Urothelium cell line (cell line): ENCODE data around the gene POLD1.
"Not testable (repeated sequence)": the region's sequence is repeated elsewhere in the genome, so short reads cannot be mapped to it uniquely, and the experiment has no call there.

ENCODE experiments used
- DNase-seq: peaks from one replicate; pipeline ENCODE4 v3.0.0; 2011; ENCODE audit warnings: low spot score, mixed read lengths
- FAIRE-seq: peaks from 2 replicates; lab custom pipeline; 2011; peaks lifted over from hg19 to GRCh38; lab: Jason Lieb, UNC

The POLD1 gene

DNA sequence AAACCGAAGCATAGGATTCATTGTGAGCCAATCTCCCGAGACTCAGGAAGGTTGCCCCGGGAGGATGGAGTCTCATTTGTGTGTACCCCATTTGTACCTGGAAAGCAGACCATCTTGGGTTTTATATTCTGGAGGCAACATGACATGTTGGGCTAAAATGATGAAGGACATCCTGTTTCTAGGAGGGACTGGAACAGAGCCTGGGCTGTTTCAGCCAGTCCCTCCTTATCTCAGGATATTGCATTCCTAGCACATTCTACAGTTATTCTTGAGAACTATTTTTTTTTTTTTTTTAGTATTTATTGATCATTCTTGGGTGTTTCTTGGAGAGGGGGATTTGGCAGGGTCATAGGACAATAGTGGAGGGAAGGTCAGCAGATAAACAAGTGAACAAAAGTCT lies 6.1 kb downstream of the POLD1 start:
- DNase-seq, FAIRE-seq: not testable (repeated sequence)

DNA sequence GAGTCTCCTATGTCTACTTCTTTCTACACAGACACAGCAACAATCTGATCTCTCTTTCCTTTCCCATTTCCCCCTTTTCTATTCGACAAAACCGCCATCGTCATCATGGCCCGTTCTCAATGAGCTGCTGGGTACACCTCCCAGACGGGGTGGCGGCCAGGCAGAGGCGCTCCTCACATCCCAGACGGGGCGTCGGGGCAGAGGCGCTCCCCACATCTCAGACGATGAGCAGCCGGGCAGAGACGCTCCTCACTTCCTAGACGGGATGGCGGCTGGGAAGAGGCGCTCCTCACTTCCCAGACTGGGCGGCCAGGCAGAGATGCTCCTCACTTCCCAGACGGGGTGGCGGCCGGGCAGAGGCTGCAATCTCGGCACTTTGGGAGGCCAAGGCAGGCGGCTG lies 6.8 kb downstream of the POLD1 start:
- not testable (repeated sequence) for DNase-seq, FAIRE-seq

DNA sequence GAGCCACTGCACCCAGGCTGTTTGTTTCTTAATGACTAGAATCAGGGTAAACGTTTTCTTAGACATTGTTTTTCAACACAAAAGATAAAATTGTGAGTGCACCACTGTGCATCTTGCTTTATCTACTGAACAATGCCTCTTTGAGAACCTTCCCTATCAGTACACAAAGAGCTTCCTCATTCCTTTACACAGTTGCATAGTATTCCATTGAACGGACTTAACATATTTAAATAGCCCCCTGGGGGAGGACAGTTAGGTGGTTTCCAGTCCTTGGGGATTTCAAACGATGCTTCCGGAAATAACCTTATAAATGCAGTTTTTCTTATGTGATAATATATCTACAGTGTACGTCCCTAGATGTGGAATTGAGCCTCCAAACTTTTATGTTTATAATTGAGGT lies 8.6 kb downstream of the POLD1 start:
- DNase-seq (no peak), FAIRE-seq (no peak)

DNA sequence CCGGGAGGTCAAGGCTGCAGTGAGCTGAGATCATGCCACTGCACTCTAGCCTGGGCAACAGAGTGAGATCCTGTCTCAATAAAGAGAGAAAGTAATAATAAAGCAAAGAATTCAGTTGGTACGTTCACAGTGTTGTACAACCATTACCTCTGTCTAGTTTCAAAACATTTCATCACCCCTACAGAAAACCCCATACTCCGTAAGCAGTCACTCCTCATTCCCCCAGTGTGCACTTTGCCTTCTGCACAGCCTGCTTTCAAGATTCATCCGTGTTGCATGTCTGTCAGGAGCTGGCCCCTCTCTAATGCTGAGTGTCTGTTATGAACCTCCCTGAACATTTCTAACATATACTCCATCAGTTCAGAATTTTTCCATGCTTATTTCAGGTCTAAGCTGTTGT lies 9.4 kb downstream of the POLD1 start:
- FAIRE-seq (no peak), DNase-seq (no peak)

GRCh38 chr19:50394017-50394416 lies 9.9 kb downstream of the POLD1 start:
- no peak for FAIRE-seq

DNA sequence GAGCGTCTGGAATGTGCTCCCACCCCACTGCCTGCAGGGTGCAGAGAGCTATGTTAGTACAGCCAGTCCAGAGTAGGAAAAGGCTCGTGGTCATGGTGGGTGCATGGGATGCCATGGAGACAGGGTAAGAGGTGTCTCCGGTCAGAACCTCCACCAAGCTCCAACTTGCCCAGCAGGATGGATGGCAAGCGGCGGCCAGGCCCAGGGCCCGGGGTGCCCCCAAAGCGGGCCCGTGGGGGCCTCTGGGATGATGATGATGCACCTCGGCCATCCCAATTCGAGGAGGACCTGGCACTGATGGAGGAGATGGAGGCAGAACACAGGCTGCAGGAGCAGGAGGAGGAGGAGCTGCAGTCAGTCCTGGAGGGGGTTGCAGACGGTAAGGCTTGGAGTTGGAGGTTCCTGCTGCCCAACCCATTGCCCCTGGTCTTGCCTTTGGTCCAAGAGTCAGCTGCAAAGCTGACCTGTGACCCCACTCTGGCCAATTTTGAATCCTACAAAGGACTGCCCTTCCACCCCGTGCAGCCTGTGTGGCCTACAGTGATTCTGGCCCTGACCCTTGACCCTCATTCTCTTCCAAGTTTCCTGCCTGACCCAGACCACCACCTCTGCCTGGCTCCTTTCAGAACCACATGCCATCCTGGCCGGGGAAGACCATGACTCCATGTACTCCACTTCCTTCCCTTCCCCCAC lies 14.7 kb downstream of the POLD1 start:
- FAIRE-seq, result no peak
- DNase-seq, result no peak

More at GRCh38 chr19:50394017-50394416, 9.9 kb downstream of the POLD1 start:
- no peak for DNase-seq

DNA sequence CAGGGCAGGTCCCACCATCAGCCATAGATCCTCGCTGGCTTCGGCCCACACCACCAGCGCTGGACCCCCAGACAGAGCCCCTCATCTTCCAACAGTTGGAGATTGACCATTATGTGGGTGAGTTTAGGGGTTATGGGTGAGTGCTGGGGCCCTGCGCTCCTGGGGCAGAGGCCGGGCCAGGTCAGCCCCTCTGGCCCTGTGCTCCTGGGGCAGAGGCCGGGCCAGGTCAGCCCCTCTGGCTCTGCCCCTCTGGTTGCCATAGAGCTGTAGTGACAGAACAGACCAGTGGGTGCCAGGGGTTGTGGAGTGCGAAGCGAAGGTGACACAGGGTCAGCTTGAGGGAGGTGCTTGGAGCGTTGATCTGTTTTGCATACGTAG lies 15.2 kb downstream of the POLD1 start:
- DNase-seq, result no peak
- FAIRE-seq, result no peak

- FAIRE-seq (no peak), DNase-seq (no peak)
These were observed 17.7 kb downstream of the POLD1 start for GRCh38 chr19:50401605-50402450.

DNA sequence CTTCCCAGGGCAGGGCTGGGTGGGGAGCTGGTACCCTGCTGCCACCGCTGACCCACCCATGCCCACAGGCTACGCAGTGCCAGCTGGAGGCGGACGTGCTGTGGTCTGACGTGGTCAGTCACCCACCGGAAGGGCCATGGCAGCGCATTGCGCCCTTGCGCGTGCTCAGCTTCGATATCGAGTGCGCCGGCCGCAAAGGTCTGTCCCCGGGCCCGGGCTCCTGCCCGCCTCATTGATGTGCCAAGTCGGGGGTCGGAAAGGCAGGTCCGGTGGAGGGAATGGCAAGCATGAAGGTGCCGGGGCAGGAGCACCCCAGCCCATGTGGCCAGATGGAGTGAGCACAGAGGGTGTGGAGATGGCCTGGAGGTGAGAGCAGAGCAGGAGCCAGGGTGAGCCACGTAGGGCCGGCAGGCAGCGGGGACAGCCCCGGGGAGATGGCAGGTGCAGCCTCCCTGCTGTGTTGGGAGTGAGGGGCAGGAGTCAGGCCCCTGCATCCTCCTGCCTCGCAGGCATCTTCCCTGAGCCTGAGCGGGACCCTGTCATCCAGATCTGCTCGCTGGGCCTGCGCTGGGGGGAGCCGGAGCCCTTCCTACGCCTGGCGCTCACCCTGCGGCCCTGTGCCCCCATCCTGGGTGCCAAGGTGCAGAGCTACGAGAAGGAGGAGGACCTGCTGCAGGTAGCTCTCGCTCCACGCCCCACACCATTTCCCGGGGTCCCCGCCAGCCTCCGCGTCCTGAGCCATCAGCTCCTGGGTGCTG lies 18.6 kb downstream of the POLD1 start:
- no peak for FAIRE-seq
- DNase-seq, result no peak

DNA sequence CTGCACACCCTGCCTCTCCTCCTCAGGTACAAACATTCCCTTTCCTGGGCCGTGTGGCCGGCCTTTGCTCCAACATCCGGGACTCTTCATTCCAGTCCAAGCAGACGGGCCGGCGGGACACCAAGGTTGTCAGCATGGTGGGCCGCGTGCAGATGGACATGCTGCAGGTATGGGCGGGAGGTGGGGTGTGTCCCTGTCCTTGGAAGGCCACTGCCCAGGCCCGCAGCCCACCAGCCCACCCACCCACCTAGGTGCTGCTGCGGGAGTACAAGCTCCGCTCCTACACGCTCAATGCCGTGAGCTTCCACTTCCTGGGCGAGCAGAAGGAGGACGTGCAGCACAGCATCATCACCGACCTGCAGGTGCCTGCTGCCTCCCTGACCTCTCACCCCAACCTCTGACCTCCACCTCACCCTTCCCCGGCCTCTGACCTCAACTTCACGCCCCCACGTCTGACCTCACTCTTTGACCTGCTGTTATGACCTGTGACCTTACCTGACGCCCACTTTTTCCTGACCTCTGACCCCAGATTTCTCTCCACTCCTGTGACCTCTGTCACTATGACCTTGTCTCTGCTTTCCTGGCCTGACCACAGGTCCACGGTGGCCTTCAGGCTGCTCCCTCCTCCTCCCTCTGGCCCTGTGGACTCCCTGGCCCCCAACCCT lies 22.1 kb downstream of the POLD1 start:
- FAIRE-seq, result no peak
- no peak for DNase-seq

GRCh38 chr19:50406829-50407228 lies 22.7 kb downstream of the POLD1 start:
- FAIRE-seq, result no peak
- DNase-seq, result no peak

DNA sequence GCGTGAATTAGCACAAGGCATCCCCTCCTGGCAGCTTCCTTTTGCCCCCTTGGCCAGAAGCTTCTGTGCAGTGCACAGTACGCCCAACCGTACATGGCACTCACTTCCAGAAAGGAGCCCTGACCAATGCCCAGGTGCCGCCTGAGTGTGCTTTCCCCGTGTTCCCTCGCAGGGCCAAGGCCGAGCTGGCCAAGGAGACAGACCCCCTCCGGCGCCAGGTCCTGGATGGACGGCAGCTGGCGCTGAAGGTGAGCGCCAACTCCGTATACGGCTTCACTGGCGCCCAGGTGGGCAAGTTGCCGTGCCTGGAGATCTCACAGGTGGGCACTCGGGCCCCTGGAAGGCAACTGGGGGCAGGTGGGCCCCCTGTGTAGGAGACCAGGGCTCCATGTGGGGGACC lies 25.2 kb downstream of the POLD1 start:
- FAIRE-seq (no peak), DNase-seq (no peak)

DNA sequence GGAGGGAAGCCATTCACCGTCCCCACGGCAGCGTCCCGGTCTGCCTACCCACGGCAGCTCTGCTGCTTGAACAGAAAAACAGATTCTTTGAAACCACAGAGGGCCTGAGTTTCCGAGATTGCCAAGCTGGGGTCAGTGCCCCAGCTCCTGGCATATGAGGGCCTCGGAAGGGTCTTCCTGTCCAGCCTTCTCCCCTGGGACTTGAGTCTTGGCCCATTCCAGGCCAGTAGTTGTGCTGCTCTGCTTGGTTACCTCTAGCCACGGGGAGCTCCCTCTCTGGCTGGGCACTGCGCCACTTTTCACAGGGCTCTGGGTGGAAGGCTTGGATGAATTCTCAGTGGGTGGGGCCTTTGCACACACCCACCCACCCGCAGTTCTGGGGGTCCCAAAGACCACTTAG lies 26.0 kb downstream of the POLD1 start:
- FAIRE-seq (no peak), DNase-seq (no peak)

DNA sequence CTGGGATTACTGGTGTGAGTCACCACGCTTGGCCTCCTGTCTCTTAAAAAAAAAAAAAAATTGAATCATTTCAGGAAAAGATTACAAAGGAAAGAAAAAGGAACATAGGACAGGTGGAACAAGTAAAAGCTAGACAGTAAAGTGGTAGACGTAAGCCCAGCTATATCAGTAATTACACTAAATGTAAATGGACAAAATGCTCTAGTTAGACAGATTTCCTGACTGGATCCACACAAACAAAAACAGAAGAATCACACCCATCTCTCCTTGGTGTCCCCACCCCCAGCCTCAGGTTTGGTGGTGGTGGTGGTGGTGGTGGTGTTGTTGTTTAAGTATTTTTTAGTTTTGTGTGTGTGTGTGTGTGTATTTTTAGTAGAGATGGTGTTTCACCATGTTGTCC lies 28.3 kb downstream of the POLD1 start:
- no peak for DNase-seq
- FAIRE-seq, result no peak

DNA sequence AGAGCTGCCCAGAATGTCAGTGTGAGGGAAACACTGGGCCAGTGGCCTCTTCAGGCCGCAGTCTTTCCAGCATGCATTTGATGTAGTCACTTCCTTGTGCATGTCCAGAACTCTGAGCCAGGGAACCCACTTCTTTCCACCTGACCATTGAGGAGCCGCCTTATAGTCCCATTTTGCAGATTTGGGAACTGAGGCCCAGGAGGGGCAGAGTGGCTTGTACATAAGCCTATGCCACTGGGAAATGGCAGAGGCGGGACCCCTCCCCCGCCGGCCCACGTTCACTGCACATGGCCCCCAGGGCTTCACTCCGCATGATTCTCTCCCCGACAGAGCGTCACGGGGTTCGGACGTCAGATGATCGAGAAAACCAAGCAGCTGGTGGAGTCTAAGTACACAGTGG lies 28.9 kb downstream of the POLD1 start:
- DNase-seq (no peak), FAIRE-seq (no peak)

DNA sequence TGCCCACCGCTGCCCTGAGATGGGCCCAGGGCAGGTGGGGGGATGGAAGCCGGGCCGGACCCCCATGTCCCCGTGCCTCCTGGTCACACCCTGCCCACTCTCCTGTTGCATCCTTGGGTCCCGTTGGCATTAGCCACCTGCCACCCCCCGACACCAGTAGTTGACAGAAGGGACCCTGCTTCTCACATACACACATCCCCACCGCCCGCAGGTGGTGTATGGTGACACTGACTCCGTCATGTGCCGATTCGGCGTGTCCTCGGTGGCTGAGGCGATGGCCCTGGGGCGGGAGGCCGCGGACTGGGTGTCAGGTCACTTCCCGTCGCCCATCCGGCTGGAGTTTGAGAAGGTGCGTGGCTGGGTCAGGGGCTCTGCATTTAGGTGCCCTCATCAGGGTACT lies 29.4 kb downstream of the POLD1 start:
- DNase-seq (no peak), FAIRE-seq (no peak)

DNA sequence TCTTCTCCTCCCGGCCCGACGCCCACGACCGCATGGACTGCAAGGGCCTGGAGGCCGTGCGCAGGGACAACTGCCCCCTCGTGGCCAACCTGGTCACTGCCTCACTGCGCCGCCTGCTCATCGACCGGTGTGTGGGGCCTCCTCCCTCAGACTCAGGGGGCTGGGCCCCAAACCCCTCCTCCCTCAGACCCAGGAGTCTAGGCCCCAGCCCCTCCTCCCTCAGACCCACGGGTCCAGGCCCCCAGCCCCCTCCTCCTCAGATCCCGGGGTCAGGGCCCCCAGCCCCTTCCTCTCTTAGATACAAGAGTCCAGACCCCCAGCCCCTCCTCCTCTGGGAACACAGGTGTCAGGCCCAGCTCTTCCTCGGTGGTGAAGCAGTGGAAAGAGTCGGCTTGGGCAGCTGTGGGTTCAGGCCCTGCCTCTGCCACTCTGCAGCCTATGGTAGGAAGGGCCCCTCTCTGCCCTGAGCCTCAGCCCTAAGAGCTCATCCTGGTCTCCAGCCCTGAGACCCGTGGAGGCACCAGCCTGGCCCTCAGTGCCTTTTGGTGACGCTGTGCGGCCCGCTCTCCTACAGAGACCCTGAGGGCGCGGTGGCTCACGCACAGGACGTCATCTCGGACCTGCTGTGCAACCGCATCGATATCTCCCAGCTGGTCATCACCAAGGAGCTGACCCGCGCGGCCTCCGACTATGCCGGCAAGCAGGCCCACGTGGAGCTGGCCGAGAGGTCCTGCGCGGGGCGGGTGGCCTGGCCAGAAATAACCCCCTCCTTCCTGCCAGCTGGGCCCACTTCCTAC lies 30.9 kb downstream of the POLD1 start:
- peak; percentile 57 for DNase-seq
- FAIRE-seq, result no peak

GRCh38 chr19:50415661-50416033 lies 31.5 kb downstream of the POLD1 start:
- no peak for FAIRE-seq

GRCh38 chr19:50416034-50416977 lies 32.2 kb downstream of the POLD1 start:
- no peak for DNase-seq
- FAIRE-seq, result no peak

More at GRCh38 chr19:50415661-50416033, 31.5 kb downstream of the POLD1 start:
- no peak for DNase-seq
